K562 (cell line): ENCODE measurements around the gene RNF138. TPM values are rescaled to one million over a fixed set of nuclear protein-coding genes. Genes with fewer than 3 reads are reported as not detected.

Experiments
- ARID3B ChIP-seq: fragments of 250-450 bp; sonication (Bioruptor Pico); IDR thresholded peaks from 2 replicates; pipeline ENCODE4 v1.4.0; 2020; ENCODE audit warnings: borderline replicate concordance
- BCLAF1 ChIP-seq, 2 experiments: fragments of 450-650 bp in 1 of 2; IDR thresholded peaks; 2 replicates each; pipeline ENCODE4 v1.6.1; 2011 to 2017; ENCODE audit warnings: low read depth in 2 of 2, antibody characterized with exemption in 1 of 2, borderline replicate concordance in 1 of 2, low read length in 1 of 2, mild to moderate bottlenecking in 1 of 2, mixed read lengths in 1 of 2; ENCODE audit not compliant: control insufficient read depth in 1 of 2
- BMI1 ChIP-seq: fragments of 150-350 bp; IDR thresholded peaks from 2 replicates; pipeline ENCODE4 v1.6.1; 2014; ENCODE audit warnings: low read length
- CEBPG ChIP-seq, 3 experiments: fragments of 200-800 bp in 1 of 3; sonication (Bioruptor generic) in 1 of 3; sonication (generic) in 1 of 3; formaldehyde crosslinking in 1 of 3; IDR thresholded peaks in 2 of 3; conservative IDR thresholded peaks in 1 of 3; 2 replicates each; pipeline versions ENCODE4 v1.6.1 to v1.8.0; 2016 to 2022; ENCODE audit warnings: missing compliant biosample characterization in 2 of 3, missing genetic modification characterization in 2 of 3, mild to moderate bottlenecking in 1 of 3, missing genetic modification reagents in 1 of 3
- ETV6 ChIP-seq, 3 experiments: fragments of 150-350 bp in 1 of 3; sonication (generic) in 1 of 3; formaldehyde crosslinking in 1 of 3; IDR thresholded peaks; 2 replicates each; pipeline versions ENCODE4 v1.6.1 to v1.8.0; 2014 to 2022; ENCODE audit warnings: borderline replicate concordance in 2 of 3, low read depth in 2 of 3, antibody characterized with exemption in 1 of 3, low read length in 1 of 3, mild to moderate bottlenecking in 1 of 3, missing genetic modification reagents in 1 of 3
- HES1 ChIP-seq: fragments of 450-650 bp; IDR thresholded peaks from 2 replicates; pipeline ENCODE4 v1.6.1; 2016; ENCODE audit warnings: low read depth, mild to moderate bottlenecking, moderate library complexity
- HINFP ChIP-seq: fragments of 450-650 bp; conservative IDR thresholded peaks from 2 replicates; pipeline ENCODE4 v1.6.1; 2016; ENCODE audit warnings: missing genetic modification characterization, low read depth, mild to moderate bottlenecking, control low read depth, missing compliant biosample characterization
- HMG20B ChIP-seq: fragments of 250-450 bp; sonication (Bioruptor Pico); IDR thresholded peaks from 2 replicates; pipeline ENCODE4 v1.5.0; 2021; ENCODE audit warnings: mild to moderate bottlenecking
- MEIS2 ChIP-seq: fragments of 450-650 bp; IDR thresholded peaks from 2 replicates; pipeline ENCODE4 v1.6.1; 2014; ENCODE audit warnings: mild to moderate bottlenecking; ENCODE audit not compliant: partially characterized antibody
- MIER1 ChIP-seq: fragments of 450-650 bp; IDR thresholded peaks from 2 replicates; pipeline ENCODE4 v1.6.1; 2016; ENCODE audit warnings: antibody characterized with exemption, mild to moderate bottlenecking, low read depth
- NBN ChIP-seq: fragments of 450-650 bp; IDR thresholded peaks from 2 replicates; pipeline ENCODE4 v1.6.1; 2016; ENCODE audit warnings: low read depth, mild to moderate bottlenecking
- OTX1 ChIP-seq: fragments of 450-650 bp; formaldehyde crosslinking; IDR thresholded peaks from 2 replicates; pipeline ENCODE4 v1.4.0; 2022; ENCODE audit warnings: mild to moderate bottlenecking
- RFX5 ChIP-seq: IDR thresholded peaks from 2 replicates; pipeline ENCODE4 v1.6.1; 2011; ENCODE audit warnings: low read depth, mild to moderate bottlenecking, improper control_type of control experiment, low read length
- USF1 ChIP-seq: sonication (generic); formaldehyde crosslinking; IDR thresholded peaks from 2 replicates; pipeline ENCODE4 v1.9.0; 2022; ENCODE audit warnings: mild to moderate bottlenecking, missing genetic modification reagents
- ZFP36 ChIP-seq: fragments of 150-350 bp; IDR thresholded peaks from 2 replicates; pipeline ENCODE4 v1.6.1; 2018; ENCODE audit warnings: low read length, low read depth; ENCODE audit not compliant: partially characterized antibody
- ZNF24 ChIP-seq: fragments of 450-650 bp; IDR thresholded peaks from 2 replicates; pipeline ENCODE4 v1.6.1; 2016
- ZNF561 ChIP-seq: fragments of 450-650 bp; formaldehyde crosslinking; conservative IDR thresholded peaks from 2 replicates; pipeline ENCODE4 v1.4.0; 2020; ENCODE audit warnings: mild to moderate bottlenecking, moderate library complexity
- ZNF707 ChIP-seq: fragments of 250-450 bp; sonication (Bioruptor Pico); conservative IDR thresholded peaks from 2 replicates; pipeline ENCODE4 v1.8.0; 2022; ENCODE audit warnings: inconsistent platforms, mild to moderate bottlenecking, moderate library complexity
- polyA plus RNA-seq, 8 experiments: library from polyadenylated mRNA; depleted of rRNA in 4 of 8; stranded (reverse) in 5 of 8; unstranded in 3 of 8; fragments of >200 nt; fragmentation: Nextera tagmentation in 2 of 8; fragmentation: Illumina TruSeq in 1 of 8; extraction: Ambion mirVana in 2 of 8; extraction: Trizol in 1 of 8; gene quantifications; 2 replicates each; pipeline versions ENCODE4 v1.2.1 to v1.2.3, GENCODE V29; 2011 to 2014; ENCODE audit warnings: inconsistent platforms in 1 of 8, missing spikeins in 1 of 8
- total RNA-seq, 7 experiments: library from RNA; depleted of rRNA in 6 of 7; stranded (reverse); fragments of >200 nt in 6 of 7; fragmentation: Illumina TruSeq in 2 of 7; extraction: Trizol in 2 of 7; gene quantifications; 2 replicates each; pipeline versions ENCODE4 v1.2.1 to v1.2.3, GENCODE V29; 2011 to 2021; ENCODE audit warnings: low replicate concordance in 1 of 7

RNF138 gene
- total and polyA plus RNA-seq, 9 of the 15 experiments (the other 6 are each of a cell fraction or from before 2014, with no cell fraction given), result 47.6 to 100 (median 62.5) TPM

- TF ChIP-seq CEBPG (CRISPR knock-in tag; IDR thresholded peaks at IDR 0.05) (no peak), CEBPG (tag; conservative IDR thresholded peaks at IDR 0.05 in 1 of 2, IDR thresholded peaks at IDR 0.05 in 1 of 2) (peak in 1 of 2 experiments; percentile 45; a peak in 2 of 4 replicates), ETV6 (IDR thresholded peaks at IDR 0.05; ENCODE audit: borderline replicate concordance in 1 of 2, low read depth in 2 of 2, low read length in 1 of 2) (no peak), ETV6 (CRISPR knock-in tag; IDR thresholded peaks at IDR 0.05; ENCODE audit: borderline replicate concordance) (peak; percentile 89; the same call in 1 of the 2 replicates), HES1 (0 out of 2 replicates have a peak, but pooled peaks have one; percentile 39), BCLAF1 (IDR thresholded peaks at IDR 0.05; ENCODE audit: borderline replicate concordance in 1 of 2, control insufficient read depth in 1 of 2, low read depth in 2 of 2, low read length in 1 of 2) (no peak), ZFP36 (no peak), ZNF707 (CRISPR knock-in tag) (no peak), HMG20B (no peak), HINFP (tag) (no peak), OTX1 (CRISPR knock-in tag) (no peak), RFX5 (no peak), MIER1 (no peak), ZNF561 (CRISPR knock-in tag) (no peak), USF1 (no peak), ARID3B (CRISPR knock-in tag) (no peak), BMI1 (no peak), NBN (peak; percentile 41; the same call in 1 of the 2 replicates), ZNF24 (0 out of 2 replicates have a peak, but pooled peaks have one; percentile 17), MEIS2 (no peak)
Observed at GRCh38 chr18:32091724-32092421, at the start of gene RNF138 (continued).
